Testis (tissue), 2 donors: ENCODE results near the gene DCXR.

ENCODE experiments used
- POLR2A ChIP-seq: fragments of 450-650 bp; IDR thresholded peaks from one replicate; pipeline ENCODE4 v1.6.1; 2017; ENCODE audit warnings: antibody characterized with exemption, mild to moderate bottlenecking, moderate library complexity
- TF ChIP-seq, protein P1 (sequence below), 3 experiments: fragments of 450-650 bp in 2 of 3; fragments of 200-600 bp in 1 of 3; sonication (generic) in 1 of 3; IDR thresholded peaks; one replicate each; pipeline ENCODE4 v1.5.1; 2016 to 2019; ENCODE audit warnings: antibody characterized with exemption in 3 of 3, mild to moderate bottlenecking in 2 of 3, moderate library complexity in 1 of 3

DNA sequence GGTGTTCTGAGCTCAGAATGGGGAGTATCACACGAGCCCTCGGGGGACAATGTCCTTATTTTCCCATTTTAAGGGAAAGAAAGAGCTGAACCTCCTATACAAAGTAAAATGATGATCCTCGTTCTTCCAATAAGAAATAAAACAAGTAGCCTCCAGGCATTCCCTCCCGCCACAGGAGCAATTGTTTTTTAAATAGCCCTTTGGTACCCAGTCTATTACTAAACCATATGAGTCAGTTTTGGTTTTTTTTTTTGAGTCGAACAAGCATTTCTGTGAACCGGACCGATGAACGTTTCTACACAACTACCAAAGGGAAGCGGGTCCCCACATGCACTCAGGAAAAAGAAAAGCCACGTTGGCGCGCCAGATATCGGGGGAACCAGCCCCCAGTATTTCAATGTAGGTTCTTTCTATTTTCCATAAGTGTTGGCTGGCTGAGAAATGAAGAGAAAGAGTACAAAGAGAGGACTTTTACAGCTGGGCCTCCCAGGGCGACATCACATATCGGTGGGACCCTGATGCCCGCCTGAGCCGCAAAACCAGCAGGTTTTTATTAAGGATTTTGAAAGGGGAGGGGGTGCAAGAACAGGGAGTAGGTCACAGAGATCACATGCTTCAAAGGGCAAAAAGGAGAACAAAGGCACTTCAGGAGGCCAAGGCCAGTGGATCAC, 3.8 kb upstream of the DCXR start:
- TF ChIP-seq, protein P1, sequence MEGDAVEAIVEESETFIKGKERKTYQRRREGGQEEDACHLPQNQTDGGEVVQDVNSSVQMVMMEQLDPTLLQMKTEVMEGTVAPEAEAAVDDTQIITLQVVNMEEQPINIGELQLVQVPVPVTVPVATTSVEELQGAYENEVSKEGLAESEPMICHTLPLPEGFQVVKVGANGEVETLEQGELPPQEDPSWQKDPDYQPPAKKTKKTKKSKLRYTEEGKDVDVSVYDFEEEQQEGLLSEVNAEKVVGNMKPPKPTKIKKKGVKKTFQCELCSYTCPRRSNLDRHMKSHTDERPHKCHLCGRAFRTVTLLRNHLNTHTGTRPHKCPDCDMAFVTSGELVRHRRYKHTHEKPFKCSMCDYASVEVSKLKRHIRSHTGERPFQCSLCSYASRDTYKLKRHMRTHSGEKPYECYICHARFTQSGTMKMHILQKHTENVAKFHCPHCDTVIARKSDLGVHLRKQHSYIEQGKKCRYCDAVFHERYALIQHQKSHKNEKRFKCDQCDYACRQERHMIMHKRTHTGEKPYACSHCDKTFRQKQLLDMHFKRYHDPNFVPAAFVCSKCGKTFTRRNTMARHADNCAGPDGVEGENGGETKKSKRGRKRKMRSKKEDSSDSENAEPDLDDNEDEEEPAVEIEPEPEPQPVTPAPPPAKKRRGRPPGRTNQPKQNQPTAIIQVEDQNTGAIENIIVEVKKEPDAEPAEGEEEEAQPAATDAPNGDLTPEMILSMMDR (IDR thresholded peaks at IDR 0.05) = no peak
- TF ChIP-seq POLR2A = no peak
